Measurements from ENCODE around the gene DNM3. TPM values are rescaled to one million over a fixed set of nuclear protein-coding genes. Genes with fewer than 3 reads are reported as not detected.

DNM3 gene
- polyA plus RNA-seq, 3 donors: 0.15 TPM; not detected in 2

DNA sequence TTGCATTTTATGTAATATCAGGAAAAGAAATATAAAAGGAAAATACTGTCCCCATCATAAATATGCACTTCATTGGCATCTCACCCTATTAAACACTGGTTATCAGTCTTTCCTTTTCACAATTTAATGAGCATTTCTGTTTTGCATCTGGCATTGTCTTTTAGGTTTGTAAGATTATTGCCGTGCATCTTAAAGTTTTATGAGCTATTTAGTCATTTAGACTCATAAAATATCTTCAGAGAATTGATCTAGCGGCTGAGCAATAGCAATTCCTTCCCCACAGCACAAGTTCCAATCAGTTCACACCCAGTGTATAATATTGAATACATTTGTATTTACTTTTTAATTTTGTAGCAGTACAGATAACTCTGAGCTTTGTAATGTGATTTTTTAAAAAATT lies 466.8 kb downstream of the DNM3 start:
- Mint-ChIP-seq H3K9me3 (peaks cover 0 to 17% (median 10%) of the 10 kb centered on the region in 7 donors), H3K4me1 (no peaks in the 10 kb centered on the region), H3K27me3 (ENCODE audit: low read depth in 3 of 3) (no peaks in the 10 kb centered on the region), H3K36me3 (no peaks in the 10 kb centered on the region), H3K4me3 (no peak overlapping the region), H3K27ac (no peak overlapping the region)
- no peaks in the 10 kb centered on the region for H3K36me3 ChIP-seq (replicated peaks in 1 of 2; ENCODE audit: control insufficient read depth in 1 of 2, insufficient read depth in 2 of 2, low read length in 2 of 2)
- no CpG with 5 or more reads among the region's 2 CpGs for WGBS (ENCODE audit: insufficient coverage)
- DNase-seq: no peak
- no peaks in the 10 kb centered on the region for H3K27me3 ChIP-seq (ENCODE audit: control insufficient read depth in 2 of 2, insufficient read depth in 2 of 2, low read length in 2 of 2)
- no peaks in the 10 kb centered on the region for H3K79me2 ChIP-seq (ENCODE audit: insufficient read depth, low read length)
- no peak overlapping the region for H2AFZ ChIP-seq (ENCODE audit: insufficient read depth, low read depth, low read length, poor library complexity, severe bottlenecking)
- no peak overlapping the region for H3K9ac ChIP-seq (ENCODE audit: insufficient read depth, low read length, poor library complexity, severe bottlenecking)
- H3K4me3 ChIP-seq (replicated peaks in 1 of 3; ENCODE audit: low read depth in 2 of 3, low read length in 3 of 3): no peak overlapping the region
- H3K4me2 ChIP-seq (replicated peaks; ENCODE audit: extremely low read depth, low read length, poor library complexity, severe bottlenecking): no peak overlapping the region
- TF ChIP-seq, protein P1, sequence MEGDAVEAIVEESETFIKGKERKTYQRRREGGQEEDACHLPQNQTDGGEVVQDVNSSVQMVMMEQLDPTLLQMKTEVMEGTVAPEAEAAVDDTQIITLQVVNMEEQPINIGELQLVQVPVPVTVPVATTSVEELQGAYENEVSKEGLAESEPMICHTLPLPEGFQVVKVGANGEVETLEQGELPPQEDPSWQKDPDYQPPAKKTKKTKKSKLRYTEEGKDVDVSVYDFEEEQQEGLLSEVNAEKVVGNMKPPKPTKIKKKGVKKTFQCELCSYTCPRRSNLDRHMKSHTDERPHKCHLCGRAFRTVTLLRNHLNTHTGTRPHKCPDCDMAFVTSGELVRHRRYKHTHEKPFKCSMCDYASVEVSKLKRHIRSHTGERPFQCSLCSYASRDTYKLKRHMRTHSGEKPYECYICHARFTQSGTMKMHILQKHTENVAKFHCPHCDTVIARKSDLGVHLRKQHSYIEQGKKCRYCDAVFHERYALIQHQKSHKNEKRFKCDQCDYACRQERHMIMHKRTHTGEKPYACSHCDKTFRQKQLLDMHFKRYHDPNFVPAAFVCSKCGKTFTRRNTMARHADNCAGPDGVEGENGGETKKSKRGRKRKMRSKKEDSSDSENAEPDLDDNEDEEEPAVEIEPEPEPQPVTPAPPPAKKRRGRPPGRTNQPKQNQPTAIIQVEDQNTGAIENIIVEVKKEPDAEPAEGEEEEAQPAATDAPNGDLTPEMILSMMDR (IDR thresholded peaks at IDR 0.05): no peak
- no peaks in the 10 kb centered on the region for H3K4me1 ChIP-seq (ENCODE audit: control insufficient read depth in 1 of 2, insufficient read depth in 2 of 2, low read length in 2 of 2)
- intact Hi-C loops (cut with micrococcal nuclease): no loop called here
- H3K27ac ChIP-seq (ENCODE audit: low read depth in 1 of 2, low read length in 2 of 2): no peak overlapping the region
- H4K20me1 ChIP-seq (ENCODE audit: insufficient read depth, low read length): no peaks in the 10 kb centered on the region
- no peaks in the 10 kb centered on the region for H3K9me3 ChIP-seq (replicated peaks in 1 of 2; ENCODE audit: control insufficient read depth in 1 of 2, insufficient read depth in 1 of 2, low read length in 2 of 2)

DNA sequence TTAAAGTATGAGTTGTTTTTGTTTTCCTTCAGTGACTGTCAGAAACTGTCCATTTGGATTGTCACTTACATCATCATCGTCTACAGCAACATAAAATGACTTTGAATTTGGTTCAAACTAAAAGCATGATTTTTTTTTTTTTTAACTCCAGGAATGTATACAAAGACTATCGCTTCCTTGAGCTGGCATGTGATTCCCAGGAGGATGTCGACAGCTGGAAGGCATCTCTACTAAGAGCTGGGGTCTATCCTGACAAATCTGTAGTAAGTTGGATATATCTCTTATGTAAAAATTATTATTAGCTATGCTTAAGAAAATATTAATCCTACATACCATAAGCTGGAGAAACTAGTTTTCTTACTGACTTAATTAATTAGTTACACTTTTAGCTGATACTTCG lies 467.3 kb downstream of the DNM3 start:
- Mint-ChIP-seq H3K27me3 (ENCODE audit: low read depth in 3 of 3) (no peaks in the 10 kb centered on the region), H3K27ac (no peak overlapping the region), H3K9me3 (peaks cover 0 to 14% (median 8%) of the 10 kb centered on the region in 7 donors), H3K4me3 (no peak overlapping the region), H3K36me3 (no peaks in the 10 kb centered on the region), H3K4me1 (no peaks in the 10 kb centered on the region)
- H3K9me3 ChIP-seq (replicated peaks in 1 of 2; ENCODE audit: control insufficient read depth in 1 of 2, insufficient read depth in 1 of 2, low read length in 2 of 2): no peaks in the 10 kb centered on the region
- intact Hi-C loops (cut with micrococcal nuclease): no loop called here
- H3K27ac ChIP-seq (ENCODE audit: low read depth in 1 of 2, low read length in 2 of 2): no peak overlapping the region
- no peaks in the 10 kb centered on the region for H3K4me1 ChIP-seq (ENCODE audit: control insufficient read depth in 1 of 2, insufficient read depth in 2 of 2, low read length in 2 of 2)
- H3K4me2 ChIP-seq (replicated peaks; ENCODE audit: extremely low read depth, low read length, poor library complexity, severe bottlenecking): no peak overlapping the region
- no peak overlapping the region for H2AFZ ChIP-seq (ENCODE audit: insufficient read depth, low read depth, low read length, poor library complexity, severe bottlenecking)
- no peaks in the 10 kb centered on the region for H3K27me3 ChIP-seq (ENCODE audit: control insufficient read depth in 2 of 2, insufficient read depth in 2 of 2, low read length in 2 of 2)
- no CpG with 5 or more reads among the region's 4 CpGs for WGBS (ENCODE audit: insufficient coverage)
- no peak overlapping the region for H3K4me3 ChIP-seq (replicated peaks in 1 of 3; ENCODE audit: low read depth in 2 of 3, low read length in 3 of 3)
- no peak for DNase-seq
- H4K20me1 ChIP-seq (ENCODE audit: insufficient read depth, low read length): no peaks in the 10 kb centered on the region
- no peaks in the 10 kb centered on the region for H3K79me2 ChIP-seq (ENCODE audit: insufficient read depth, low read length)
- H3K9ac ChIP-seq (ENCODE audit: insufficient read depth, low read length, poor library complexity, severe bottlenecking): no peak overlapping the region
- TF ChIP-seq, protein P1 (IDR thresholded peaks at IDR 0.05): no peak
- no peaks in the 10 kb centered on the region for H3K36me3 ChIP-seq (replicated peaks in 1 of 2; ENCODE audit: control insufficient read depth in 1 of 2, insufficient read depth in 2 of 2, low read length in 2 of 2)
